ENCODE measurements around the gene HS3ST6. TPM values are rescaled to one million over a fixed set of nuclear protein-coding genes. Genes with fewer than 3 reads are reported as not detected.

Gene HS3ST6
- not detected in 2 replicates for total RNA-seq (2016; rRNA removed; fragmentation: Illumina TruSeq; extraction: Trizol)
- total RNA-seq (2016; cell fraction: cytosol; rRNA removed; fragmentation: Illumina TruSeq; extraction: Trizol; ENCODE audit: low read depth): not detected in 2 replicates
- not detected in 2 replicates for total RNA-seq (2016; cell fraction: insoluble cytoplasmic fraction; rRNA removed; fragmentation: Illumina TruSeq; extraction: Trizol)
- not detected in 2 replicates for total RNA-seq (2016; cell fraction: membrane; rRNA removed; fragmentation: Illumina TruSeq; extraction: Trizol)
- total RNA-seq (2016; cell fraction: nucleus; rRNA removed; fragmentation: Illumina TruSeq; extraction: Trizol): not detected in 2 replicates
- polyA plus RNA-seq (2011; rRNA removed): not detected in 2 replicates
- polyA plus RNA-seq (2011; cell fraction: cytosol; rRNA removed): not detected in 2 replicates
- not detected in 2 replicates for polyA plus RNA-seq (2011; cell fraction: nucleus; rRNA removed)
- not detected in 2 replicates for polyA plus RNA-seq (2012)
- polyA plus RNA-seq (2016; cell fraction: cytosol; fragmentation: Illumina TruSeq; extraction: Trizol; ENCODE audit: low read depth): not detected in 2 replicates
- polyA plus RNA-seq (2016; cell fraction: insoluble cytoplasmic fraction; fragmentation: Illumina TruSeq; extraction: Trizol; ENCODE audit: low read depth): not detected in 2 replicates
- polyA plus RNA-seq (2016; cell fraction: membrane; fragmentation: Illumina TruSeq; extraction: Trizol; ENCODE audit: low read depth): not detected in 2 replicates
- polyA plus RNA-seq (2016; cell fraction: nucleus; fragmentation: Illumina TruSeq; extraction: Trizol; ENCODE audit: insufficient read depth, low read depth): not detected in 2 replicates
- not detected in 2 replicates for polyA minus RNA-seq (2011; rRNA and poly(A)+ RNA removed; ENCODE audit: low replicate concordance)
- polyA minus RNA-seq (2011; cell fraction: cytosol; rRNA and poly(A)+ RNA removed): not detected in 2 replicates
- polyA minus RNA-seq (2011; cell fraction: nucleus; rRNA and poly(A)+ RNA removed): not detected in 2 replicates
- not detected for Bru-seq, nascent RNA
- not detected for BruChase-seq, experiment 1, labeled RNA remaining after a 6-hour chase
- BruChase-seq, experiment 2, labeled RNA remaining after a 2-hour chase: not detected
- long read RNA-seq, experiment 1: 0 reads
- long read RNA-seq, experiment 2, partial matches to known transcripts: 0 of 1 reads
- long read RNA-seq, experiment 2, other reads (novel, unspliced or antisense): 0 of 1 reads

- FAIRE-seq (no peak), DNase-seq (ENCODE audit: low spot score) (no peak), ATAC-seq (no peak; the same call in 2 of the 3 replicates)
- intact Hi-C loops (cut with micrococcal nuclease; ENCODE audit: unreplicated experiment): no loop called here
- ChIA-PET CTCF (ENCODE audit: low intra/inter-chr PET ratio, low total read pairs) (no interaction called here), POLR2A (no interaction called here)
- Histone ChIP-seq H3K9me3 (ENCODE audit: low read length) (no peaks in the 10 kb centered on the region), H2AFZ (ENCODE audit: low read length) (no peak within 1 kb of the TSS), H3K4me2 (ENCODE audit: low read depth, low read length) (no peak within 1 kb of the TSS), H3K79me2 (ENCODE audit: insufficient read depth, low read length) (no peaks in the 10 kb centered on the region), H3K27me3 (ENCODE audit: control insufficient read depth in 1 of 2, insufficient read depth in 2 of 2, low read length in 2 of 2) (peaks cover 33 to 86% of the 10 kb centered on the region in 2 experiments), H3K4me1 (ENCODE audit: insufficient read depth, low read length) (peaks cover 26% of the 10 kb centered on the region), H3K27ac (ENCODE audit: extremely low read length, insufficient read depth, low read length) (no peak within 1 kb of the TSS), H3K9ac (ENCODE audit: insufficient read depth, low read depth, low read length) (no peak within 1 kb of the TSS), H3K4me3 (replicated peaks in 1 of 3; ENCODE audit: insufficient read depth in 1 of 3, low read depth in 2 of 3, low read length in 3 of 3) (no peak within 1 kb of the TSS), H4K20me1 (ENCODE audit: insufficient read depth, low read length) (0 out of 2 replicates have a peak, but pooled peaks cover 2% of the 10 kb centered on the region), H3K36me3 (replicated peaks in 1 of 2; ENCODE audit: control insufficient read depth in 1 of 2, insufficient read depth in 2 of 2, low read length in 2 of 2) (no peaks in the 10 kb centered on the region)
- no TSS peak for BruUV-seq (replicated peaks)
- in situ Hi-C loops (cut with HindIII; ENCODE audit: extremely low pct_ligation_motif_present, low pct_unique_long_range_greater_than_20kb): no loop called here
- TF ChIP-seq ZNF749 (CRISPR knock-in tag; IDR thresholded peaks at IDR 0.05; ENCODE audit: borderline replicate concordance): no peak
- no peak for TF ChIP-seq ZNF136 (CRISPR knock-in tag; IDR thresholded peaks at IDR 0.05; ENCODE audit: low read depth)
- no peak for TF ChIP-seq ZNF720 (CRISPR knock-in tag; IDR thresholded peaks at IDR 0.05)
- TF ChIP-seq HNRNPK (IDR thresholded peaks at IDR 0.05; ENCODE audit: low read depth, low read length, poor library complexity, severe bottlenecking): peak; percentile 29
- no peak for TF ChIP-seq PPARG (CRISPR knock-in tag; conservative IDR thresholded peaks at IDR 0.05)
- TF ChIP-seq ZNF839 (CRISPR knock-in tag; IDR thresholded peaks at IDR 0.05; ENCODE audit: borderline replicate concordance): no peak
- no peak for TF ChIP-seq ZNF580 (CRISPR knock-in tag; IDR thresholded peaks at IDR 0.05; ENCODE audit: borderline replicate concordance, low read depth)
- no peak for TF ChIP-seq CSRNP1 (CRISPR knock-in tag; IDR thresholded peaks at IDR 0.05)
- TF ChIP-seq CBX1 (IDR thresholded peaks at IDR 0.05; ENCODE audit: low read depth): no peak
- WGBS (ENCODE audit: low lambda C conversion rate): 10% methylated on average over 2 of the region's 71 CpGs
Measured at GRCh38 chr16:1918351-1919326, at the start of gene HS3ST6. TSS of gene HS3ST6 (minus strand) at chr16:1918415. CDS start at chr16:1918323, 92 bp downstream.
